Measurements from ENCODE around the gene IFNLR1. TPM values are rescaled to one million over a fixed set of nuclear protein-coding genes. Genes with fewer than 3 reads are reported as not detected.

Gene IFNLR1
- polyA plus RNA-seq, 1 donor (not counting 4 experiments of a cell fraction or from before 2014, with no cell fraction given), result 3.4 TPM

GRCh38 chr1:24119859-24120756, 67.0 kb downstream of the IFNLR1 start:
- Histone ChIP-seq H3K79me2 (ENCODE audit: control insufficient read depth, insufficient read depth, low read length) (no peaks in the 10 kb centered on the region), H3K4me3 (ENCODE audit: control insufficient read depth in 2 of 3, extremely low read depth in 1 of 3, insufficient read depth in 2 of 3, low read depth in 1 of 3, low read length in 3 of 3) (no peak overlapping the region), H3K4me2 (ENCODE audit: control insufficient read depth, extremely low read depth, insufficient read depth, low read depth, low read length) (peak overlapping the region; percentile 73), H3K36me3 (ENCODE audit: control insufficient read depth in 2 of 2, extremely low read depth in 1 of 2, insufficient read depth in 2 of 2, low read length in 2 of 2) (no peaks in the 10 kb centered on the region), H4K20me1 (ENCODE audit: control insufficient read depth, extremely low read depth, insufficient read depth, low read length) (no peaks in the 10 kb centered on the region), H3K9me3 (ENCODE audit: control insufficient read depth, low read depth, low read length) (no peaks in the 10 kb centered on the region), H3K27me3 (ENCODE audit: control insufficient read depth, extremely low read depth, insufficient read depth, low read length) (no peaks in the 10 kb centered on the region), H3K4me1 (ENCODE audit: control insufficient read depth, extremely low read depth, insufficient read depth, low read length) (peaks cover 35% of the 10 kb centered on the region), H2AFZ (ENCODE audit: control insufficient read depth, low read length) (peak overlapping the region; percentile 88), H3K27ac (ENCODE audit: control insufficient read depth, insufficient read depth, low read length) (peak overlapping the region; percentile 73), H3K9me1 (ENCODE audit: control insufficient read depth, extremely low read depth, insufficient read depth, low read length) (no peaks in the 10 kb centered on the region), H3K9ac (ENCODE audit: control insufficient read depth, extremely low read depth, insufficient read depth, low read length) (peak overlapping the region; percentile 62)
- FAIRE-seq (peak; percentile 94), DNase-seq (ENCODE audit: low read depth, low spot score) (no peak)
- dilution Hi-C loops (cut with MboI; ENCODE audit: extremely low pct_ligation_motif_present, low sequenced_read_pairs), result no loop called here
- TF ChIP-seq EZH2 (IDR thresholded peaks at IDR 0.05; ENCODE audit: low read length), result no peak
- no peak for TF ChIP-seq CTCF (optimal IDR thresholded peaks at IDR 0.05 in 1 of 3, IDR thresholded peaks at IDR 0.05 in 1 of 3, conservative IDR thresholded peaks at IDR 0.05 in 1 of 3; ENCODE audit: extremely low read depth in 1 of 3, insufficient read depth in 2 of 3, low read length in 3 of 3)

DNA sequence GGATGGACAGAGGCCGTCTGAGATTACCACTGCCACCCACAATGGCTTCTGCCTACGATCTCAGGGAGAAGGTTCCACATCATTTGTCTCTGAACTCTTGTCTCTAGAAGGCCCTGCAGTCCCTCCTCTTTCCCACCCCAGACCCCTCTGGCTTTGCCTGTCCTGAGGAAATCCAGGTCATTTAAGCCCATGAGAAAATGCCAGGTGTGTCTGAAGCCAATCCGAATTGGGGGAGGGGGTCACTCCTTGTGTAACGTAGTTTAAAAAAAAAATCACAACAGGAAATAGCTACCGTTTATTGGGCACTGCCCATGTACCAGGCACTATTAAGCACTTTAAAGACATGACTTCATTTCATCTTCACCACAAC, 67.6 kb downstream of the IFNLR1 start:
- Histone ChIP-seq H3K9me3 (ENCODE audit: control insufficient read depth, low read depth, low read length) (no peaks in the 10 kb centered on the region), H4K20me1 (ENCODE audit: control insufficient read depth, extremely low read depth, insufficient read depth, low read length) (no peaks in the 10 kb centered on the region), H3K36me3 (ENCODE audit: control insufficient read depth in 2 of 2, extremely low read depth in 1 of 2, insufficient read depth in 2 of 2, low read length in 2 of 2) (no peaks in the 10 kb centered on the region), H3K9me1 (ENCODE audit: control insufficient read depth, extremely low read depth, insufficient read depth, low read length) (no peaks in the 10 kb centered on the region), H3K9ac (ENCODE audit: control insufficient read depth, extremely low read depth, insufficient read depth, low read length) (no peak overlapping the region), H3K79me2 (ENCODE audit: control insufficient read depth, insufficient read depth, low read length) (no peaks in the 10 kb centered on the region), H3K4me3 (ENCODE audit: control insufficient read depth in 2 of 3, extremely low read depth in 1 of 3, insufficient read depth in 2 of 3, low read depth in 1 of 3, low read length in 3 of 3) (no peak overlapping the region), H3K4me2 (ENCODE audit: control insufficient read depth, extremely low read depth, insufficient read depth, low read depth, low read length) (peak overlapping the region; percentile 73), H2AFZ (ENCODE audit: control insufficient read depth, low read length) (no peak overlapping the region), H3K4me1 (ENCODE audit: control insufficient read depth, extremely low read depth, insufficient read depth, low read length) (peaks cover 35% of the 10 kb centered on the region), H3K27me3 (ENCODE audit: control insufficient read depth, extremely low read depth, insufficient read depth, low read length) (no peaks in the 10 kb centered on the region), H3K27ac (ENCODE audit: control insufficient read depth, insufficient read depth, low read length) (peak overlapping the region; percentile 73)
- no peak for TF ChIP-seq EZH2 (IDR thresholded peaks at IDR 0.05; ENCODE audit: low read length)
- no peak for TF ChIP-seq CTCF (optimal IDR thresholded peaks at IDR 0.05 in 1 of 3, IDR thresholded peaks at IDR 0.05 in 1 of 3, conservative IDR thresholded peaks at IDR 0.05 in 1 of 3; ENCODE audit: extremely low read depth in 1 of 3, insufficient read depth in 2 of 3, low read length in 3 of 3)
- DNase-seq (ENCODE audit: low read depth, low spot score), result no peak
- no peak for FAIRE-seq
- dilution Hi-C loops (cut with MboI; ENCODE audit: extremely low pct_ligation_motif_present, low sequenced_read_pairs), result no loop called here
